ENCODE results near the gene CHRM4.

Gene CHRM4

GRCh38 chr11:46360878-46361277 lies 30.7 kb downstream of the CHRM4 start:
- no peak for TF ChIP-seq GATA2 (IDR thresholded peaks at IDR 0.05; ENCODE audit: low read depth, low read length)
- TF ChIP-seq GATA3 (IDR thresholded peaks at IDR 0.05; ENCODE audit: low read depth, low read length), result no peak

- no peak for TF ChIP-seq GATA2 (IDR thresholded peaks at IDR 0.05; ENCODE audit: low read depth, low read length)
- TF ChIP-seq GATA3 (IDR thresholded peaks at IDR 0.05; ENCODE audit: low read depth, low read length), result no peak
Observed at GRCh38 chr11:46359953-46360352, 31.6 kb downstream of the CHRM4 start.

GRCh38 chr11:46357483-46357936 lies 34.1 kb downstream of the CHRM4 start:
- TF ChIP-seq GATA3 (IDR thresholded peaks at IDR 0.05; ENCODE audit: low read depth, low read length), result no peak
- TF ChIP-seq GATA2 (IDR thresholded peaks at IDR 0.05; ENCODE audit: low read depth, low read length), result no peak

DNA sequence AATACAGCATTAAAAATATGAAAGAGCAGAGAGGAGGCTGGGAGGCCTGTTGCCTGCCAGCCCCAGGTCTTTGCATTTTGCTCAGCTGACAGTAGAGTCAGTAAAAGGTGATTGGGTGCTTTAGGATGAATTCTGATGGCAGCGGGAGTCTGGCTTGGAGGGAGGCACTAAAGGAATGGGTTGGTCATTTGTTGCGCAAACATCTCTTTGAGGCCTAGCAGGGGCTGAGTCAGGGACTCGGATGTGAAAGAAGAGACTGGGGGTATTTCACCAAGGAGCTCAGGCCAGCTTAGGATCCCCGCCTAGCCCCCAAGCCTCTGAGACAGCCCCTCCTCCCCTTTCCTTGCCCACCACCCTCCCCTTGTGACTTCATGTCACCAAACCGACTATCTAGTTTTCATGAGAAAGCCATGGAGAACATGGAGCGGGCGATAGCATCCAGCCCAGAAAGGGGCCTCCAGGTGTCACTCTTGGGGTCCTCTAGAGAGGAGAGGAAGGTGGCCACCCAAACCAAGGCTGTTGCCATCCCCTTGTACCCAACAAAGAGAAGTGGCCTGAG lies 34.6 kb downstream of the CHRM4 start:
- no peak for TF ChIP-seq GATA2 (IDR thresholded peaks at IDR 0.05; ENCODE audit: low read depth, low read length)
- no peak for TF ChIP-seq GATA3 (IDR thresholded peaks at IDR 0.05; ENCODE audit: low read depth, low read length)

- TF ChIP-seq GATA3 (IDR thresholded peaks at IDR 0.05; ENCODE audit: low read depth, low read length), result no peak
- no peak for TF ChIP-seq GATA2 (IDR thresholded peaks at IDR 0.05; ENCODE audit: low read depth, low read length)
Observed at GRCh38 chr11:46353698-46354097, 37.9 kb downstream of the CHRM4 start.

- TF ChIP-seq GATA3 (IDR thresholded peaks at IDR 0.05; ENCODE audit: low read depth, low read length) (no peak), GATA2 (IDR thresholded peaks at IDR 0.05; ENCODE audit: low read depth, low read length) (no peak)
Observed at GRCh38 chr11:46352063-46352841, 39.3 kb downstream of the CHRM4 start.

DNA sequence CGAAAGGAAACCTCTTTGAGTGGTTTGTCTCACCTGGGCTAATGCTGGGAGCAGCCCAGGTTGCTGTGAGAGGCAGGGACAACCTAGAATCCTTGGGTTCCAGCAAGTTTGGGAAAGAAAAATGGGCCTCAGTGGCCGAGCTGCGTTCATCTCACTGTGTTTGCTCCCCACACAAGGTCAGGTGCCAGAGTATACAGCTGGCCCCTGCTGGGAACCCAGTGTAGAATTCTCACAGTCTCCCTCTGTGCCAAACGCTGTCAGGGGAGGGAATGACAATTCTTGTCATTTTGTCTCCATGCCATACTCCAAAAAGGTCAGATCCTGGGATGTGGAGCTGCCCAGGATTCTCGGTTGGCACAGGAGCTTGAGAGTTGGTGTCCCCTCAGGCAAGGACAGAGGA lies 40.0 kb downstream of the CHRM4 start:
- TF ChIP-seq GATA3 (IDR thresholded peaks at IDR 0.05; ENCODE audit: low read depth, low read length) (no peak), GATA2 (IDR thresholded peaks at IDR 0.05; ENCODE audit: low read depth, low read length) (no peak)

- TF ChIP-seq GATA3 (IDR thresholded peaks at IDR 0.05; ENCODE audit: low read depth, low read length) (no peak), GATA2 (IDR thresholded peaks at IDR 0.05; ENCODE audit: low read depth, low read length) (no peak)
Observed at GRCh38 chr11:46351148-46351547, 40.4 kb downstream of the CHRM4 start.

GRCh38 chr11:46350695-46351094 lies 40.9 kb downstream of the CHRM4 start:
- TF ChIP-seq GATA2 (IDR thresholded peaks at IDR 0.05; ENCODE audit: low read depth, low read length) (no peak), GATA3 (IDR thresholded peaks at IDR 0.05; ENCODE audit: low read depth, low read length) (no peak)

DNA sequence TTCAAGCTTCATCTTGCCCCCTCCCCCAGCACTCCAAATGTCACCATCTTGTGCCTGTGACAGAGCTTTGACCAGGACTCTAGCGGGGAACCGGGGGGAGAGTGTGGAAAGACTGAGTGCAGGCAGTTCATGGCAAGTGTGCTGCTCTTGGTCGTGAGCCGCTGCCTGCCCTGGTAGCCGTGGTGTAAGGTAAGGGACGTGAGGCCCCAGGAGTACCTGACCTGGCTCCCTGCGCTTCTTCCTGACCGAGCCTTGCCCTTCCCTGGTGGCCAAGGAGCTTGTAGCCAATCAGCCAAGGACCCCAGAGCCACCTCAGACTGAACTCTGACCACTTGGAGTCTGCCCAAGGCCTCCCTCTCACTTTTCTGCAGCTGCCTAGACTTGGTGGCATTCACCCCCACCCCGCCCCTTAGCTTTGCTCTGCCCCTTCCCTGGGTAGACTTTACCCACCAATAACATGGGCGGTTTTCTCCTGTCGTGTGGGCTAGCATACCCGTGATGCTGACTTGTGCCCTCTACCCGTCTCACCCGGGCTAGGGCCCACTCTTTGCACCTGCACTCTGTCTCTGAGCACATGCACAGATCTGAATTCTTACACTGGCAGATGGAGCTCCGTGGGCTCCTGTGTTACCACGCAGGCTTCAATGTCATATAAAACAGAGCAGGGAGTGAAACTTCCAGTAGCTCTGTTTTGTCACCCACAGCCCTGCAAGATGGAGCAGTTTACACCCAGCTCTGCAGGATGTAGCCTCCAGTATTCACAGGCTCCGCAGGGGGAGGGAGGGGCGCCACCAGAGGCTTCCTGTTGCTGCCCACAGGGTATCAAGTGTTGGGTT lies 42.8 kb downstream of the CHRM4 start:
- TF ChIP-seq GATA3 (IDR thresholded peaks at IDR 0.05; ENCODE audit: low read depth, low read length) (no peak), GATA2 (IDR thresholded peaks at IDR 0.05; ENCODE audit: low read depth, low read length) (no peak)

DNA sequence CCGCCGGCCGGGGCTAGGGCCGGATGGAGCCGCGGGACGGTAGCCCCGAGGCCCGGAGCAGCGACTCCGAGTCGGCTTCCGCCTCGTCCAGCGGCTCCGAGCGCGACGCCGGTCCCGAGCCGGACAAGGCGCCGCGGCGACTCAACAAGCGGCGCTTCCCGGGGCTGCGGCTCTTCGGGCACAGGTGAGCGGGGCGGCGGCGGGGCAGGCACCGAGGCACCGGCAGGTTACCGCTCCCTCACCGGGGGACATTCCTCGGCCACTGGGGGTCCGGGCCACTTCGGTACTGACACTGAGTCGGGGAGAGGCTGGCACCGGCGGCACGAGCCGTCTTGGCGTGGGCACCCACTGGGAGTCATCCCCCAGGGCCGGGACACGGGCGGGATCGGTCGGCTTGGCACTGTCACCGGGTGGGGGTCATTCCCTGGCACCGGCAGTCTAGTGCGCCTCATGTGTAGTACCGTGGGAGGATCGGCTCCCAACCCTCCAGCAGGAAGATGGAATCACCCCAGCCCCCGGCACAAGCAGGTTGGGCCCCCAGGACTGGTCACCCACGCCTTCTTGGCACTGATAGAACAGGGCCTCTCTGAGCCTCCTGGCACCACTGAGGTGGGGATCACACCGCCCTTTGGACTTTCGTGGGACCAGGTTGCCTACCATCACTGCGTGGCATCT lies 43.8 kb downstream of the CHRM4 start:
- TF ChIP-seq GATA2 (IDR thresholded peaks at IDR 0.05; ENCODE audit: low read depth, low read length), result no peak
- TF ChIP-seq GATA3 (IDR thresholded peaks at IDR 0.05; ENCODE audit: low read depth, low read length), result no peak

- TF ChIP-seq GATA3 (IDR thresholded peaks at IDR 0.05; ENCODE audit: low read depth, low read length) (no peak), GATA2 (IDR thresholded peaks at IDR 0.05; ENCODE audit: low read depth, low read length) (no peak)
Observed at GRCh38 chr11:46346886-46347636, 44.5 kb downstream of the CHRM4 start, which contains the start of gene DGKZ. DGKZ (plus strand) TSS chr11:46347463; CDS start chr11:46347660, 197 bp downstream.

- TF ChIP-seq GATA3 (IDR thresholded peaks at IDR 0.05; ENCODE audit: low read depth, low read length), result no peak
- TF ChIP-seq GATA2 (IDR thresholded peaks at IDR 0.05; ENCODE audit: low read depth, low read length), result no peak
Observed at GRCh38 chr11:46345881-46346484, 45.6 kb downstream of the CHRM4 start.

Data from SH-SY5Y (cell line).